ENCODE measurements around the gene PCBD1.

The PCBD1 gene

DNA sequence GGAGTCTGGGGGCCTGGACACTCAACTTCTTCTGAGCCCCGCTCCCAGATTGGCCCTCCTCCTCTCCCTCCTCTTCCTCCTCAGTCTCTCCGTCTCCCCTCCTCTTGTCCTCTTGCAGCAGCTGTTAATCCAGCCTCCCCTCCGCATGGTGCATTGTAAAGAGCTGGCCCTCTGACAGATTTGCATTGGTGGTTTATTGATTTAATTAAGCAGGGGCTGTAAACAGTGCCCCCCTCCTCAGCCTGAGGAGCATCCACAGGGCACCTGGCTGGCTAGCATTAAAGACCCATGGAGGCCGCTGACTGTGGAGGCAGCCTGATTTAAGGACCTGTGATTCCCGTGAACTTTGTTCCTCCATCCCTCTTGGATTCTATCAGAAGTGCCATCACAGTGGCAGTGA, 28.9 kb upstream of the PCBD1 start:
- DNase-seq (ENCODE audit: low read depth): no peak

DNA sequence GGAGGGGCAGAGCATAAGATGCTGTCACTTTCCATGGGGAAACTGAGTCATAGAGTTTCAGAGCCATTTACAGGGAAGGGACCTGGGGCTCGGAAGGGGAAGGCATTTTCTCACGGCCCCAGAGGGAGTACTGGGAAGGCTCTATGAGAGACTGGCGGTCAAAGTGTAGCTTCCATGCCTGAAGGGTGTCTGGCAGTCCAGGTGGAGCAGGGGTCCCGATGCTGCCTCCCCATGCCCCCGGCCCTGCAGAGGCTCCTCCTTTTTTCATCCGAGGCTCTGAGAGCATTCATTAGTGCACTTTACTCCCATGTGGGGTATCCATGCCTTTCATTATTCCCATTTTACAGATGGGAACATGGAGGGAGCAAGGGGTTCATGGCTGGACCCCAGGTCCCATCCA, 27.9 kb upstream of the PCBD1 start:
- DNase-seq (ENCODE audit: low read depth): no peak

More for the DNA sequence above, 28.9 kb upstream of the PCBD1 start:
- H3K4me3 ChIP-seq (ENCODE audit: low read length): no peak overlapping the region
- TF ChIP-seq, protein P1, sequence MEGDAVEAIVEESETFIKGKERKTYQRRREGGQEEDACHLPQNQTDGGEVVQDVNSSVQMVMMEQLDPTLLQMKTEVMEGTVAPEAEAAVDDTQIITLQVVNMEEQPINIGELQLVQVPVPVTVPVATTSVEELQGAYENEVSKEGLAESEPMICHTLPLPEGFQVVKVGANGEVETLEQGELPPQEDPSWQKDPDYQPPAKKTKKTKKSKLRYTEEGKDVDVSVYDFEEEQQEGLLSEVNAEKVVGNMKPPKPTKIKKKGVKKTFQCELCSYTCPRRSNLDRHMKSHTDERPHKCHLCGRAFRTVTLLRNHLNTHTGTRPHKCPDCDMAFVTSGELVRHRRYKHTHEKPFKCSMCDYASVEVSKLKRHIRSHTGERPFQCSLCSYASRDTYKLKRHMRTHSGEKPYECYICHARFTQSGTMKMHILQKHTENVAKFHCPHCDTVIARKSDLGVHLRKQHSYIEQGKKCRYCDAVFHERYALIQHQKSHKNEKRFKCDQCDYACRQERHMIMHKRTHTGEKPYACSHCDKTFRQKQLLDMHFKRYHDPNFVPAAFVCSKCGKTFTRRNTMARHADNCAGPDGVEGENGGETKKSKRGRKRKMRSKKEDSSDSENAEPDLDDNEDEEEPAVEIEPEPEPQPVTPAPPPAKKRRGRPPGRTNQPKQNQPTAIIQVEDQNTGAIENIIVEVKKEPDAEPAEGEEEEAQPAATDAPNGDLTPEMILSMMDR (conservative IDR thresholded peaks at IDR 0.05; ENCODE audit: low read length): no peak

GRCh38 chr10:70915806-70916205, 27.4 kb upstream of the PCBD1 start:
- no peak for DNase-seq (ENCODE audit: low read depth)
- TF ChIP-seq, protein P1 (conservative IDR thresholded peaks at IDR 0.05; ENCODE audit: low read length): no peak
- H3K4me3 ChIP-seq (ENCODE audit: low read length): no peak overlapping the region

More for the DNA sequence above, 27.9 kb upstream of the PCBD1 start:
- TF ChIP-seq, protein P1 (conservative IDR thresholded peaks at IDR 0.05; ENCODE audit: low read length): no peak
- no peak overlapping the region for H3K4me3 ChIP-seq (ENCODE audit: low read length)

- TF ChIP-seq, protein P1 (conservative IDR thresholded peaks at IDR 0.05; ENCODE audit: low read length): no peak
- H3K4me3 ChIP-seq (ENCODE audit: low read length): no peak overlapping the region
- DNase-seq (ENCODE audit: low read depth): no peak
Observed at GRCh38 chr10:70915206-70915605, 26.8 kb upstream of the PCBD1 start.

GRCh38 chr10:70914316-70914864, 26.0 kb upstream of the PCBD1 start:
- TF ChIP-seq, protein P1 (conservative IDR thresholded peaks at IDR 0.05; ENCODE audit: low read length): no peak
- no peak overlapping the region for H3K4me3 ChIP-seq (ENCODE audit: low read length)
- DNase-seq (ENCODE audit: low read depth): no peak

GRCh38 chr10:70913893-70914240, 25.5 kb upstream of the PCBD1 start:
- DNase-seq (ENCODE audit: low read depth): no peak
- H3K4me3 ChIP-seq (ENCODE audit: low read length): no peak overlapping the region
- TF ChIP-seq, protein P1 (conservative IDR thresholded peaks at IDR 0.05; ENCODE audit: low read length): no peak

DNA sequence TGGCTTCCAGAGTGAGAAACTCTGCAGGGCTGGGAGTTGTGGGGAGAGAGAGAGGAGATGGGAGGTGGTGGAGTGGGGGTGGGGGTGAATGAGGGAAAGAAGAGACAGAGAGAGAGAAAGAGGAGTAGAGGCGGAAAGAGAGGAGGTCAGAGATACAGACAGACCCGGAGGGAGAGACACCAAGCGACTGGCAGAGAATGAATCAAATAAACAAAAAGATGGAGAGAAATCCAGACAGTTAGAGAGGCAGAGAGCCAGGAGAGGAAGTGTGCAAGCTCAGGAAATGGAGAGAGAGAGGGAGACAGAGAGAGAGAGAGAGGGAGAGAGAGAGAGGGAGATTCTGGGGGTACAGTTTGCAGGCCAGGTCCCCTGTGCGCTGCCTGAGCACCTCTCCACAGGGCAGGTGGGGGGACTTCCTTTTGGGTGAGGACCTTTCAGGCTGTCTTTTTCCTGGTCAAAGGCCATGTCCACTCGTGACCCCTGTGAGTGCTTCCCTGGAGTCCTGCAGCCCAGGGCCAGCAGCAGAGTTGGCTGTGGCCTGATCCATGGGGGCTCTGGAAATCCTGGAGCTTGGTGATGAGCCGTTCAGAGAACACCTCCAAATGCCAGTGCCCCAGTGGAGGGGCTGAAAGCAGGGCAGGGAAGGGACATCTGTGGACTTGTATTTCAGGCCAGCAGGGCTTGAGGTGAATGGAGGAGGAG, 25.0 kb upstream of the PCBD1 start:
- H3K4me3 ChIP-seq (ENCODE audit: low read length): no peak overlapping the region
- TF ChIP-seq, protein P1 (conservative IDR thresholded peaks at IDR 0.05; ENCODE audit: low read length): no peak
- no peak for DNase-seq (ENCODE audit: low read depth)

All from AG10803 (cell line).